Measurements from ENCODE around the gene AK8. TPM values are rescaled to one million over a fixed set of nuclear protein-coding genes. Genes with fewer than 3 reads are reported as not detected.

The AK8 gene
- total RNA-seq, 1 donor from 2014 or later: 2.1 TPM

DNA sequence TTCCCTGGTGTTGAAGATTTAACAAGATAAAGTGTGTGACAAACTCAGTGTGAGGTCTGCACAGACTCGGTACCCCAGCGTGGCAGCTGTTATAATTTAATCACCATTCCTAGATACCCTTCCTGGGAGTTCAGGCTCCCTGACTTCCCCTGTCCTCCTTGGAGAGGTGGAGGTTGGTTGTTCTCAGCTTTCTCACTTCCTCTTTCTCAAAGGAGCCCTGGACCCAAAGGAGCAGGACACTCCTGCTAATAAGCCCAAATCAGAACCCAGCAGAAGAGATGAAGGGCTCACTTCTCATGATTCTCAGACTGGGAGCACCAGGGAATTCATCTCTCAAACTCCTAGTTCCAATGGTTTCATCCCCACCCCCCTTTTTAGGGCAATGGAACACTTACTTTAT, 149.6 kb downstream of the AK8 start:
- no peak for TF ChIP-seq CTCF (IDR thresholded peaks at IDR 0.05; ENCODE audit: unreplicated experiment)
- H3K36me3 Mint-ChIP-seq: no peaks in the 10 kb centered on the region

GRCh38 chr9:132728071-132728470, 150.0 kb downstream of the AK8 start:
- Mint-ChIP-seq H3K4me3 (no peak overlapping the region), H3K36me3 (no peaks in the 10 kb centered on the region), H3K4me1 (no peaks in the 10 kb centered on the region), H3K27ac (no peak overlapping the region), H3K9me3 (no peaks in the 10 kb centered on the region), H3K27me3 (ENCODE audit: low read depth) (peaks cover 16% of the 10 kb centered on the region)
- no peak for TF ChIP-seq CTCF (IDR thresholded peaks at IDR 0.05; ENCODE audit: unreplicated experiment)
- no peak for DNase-seq (ENCODE audit: low spot score in 2 of 2, unreplicated experiment in 2 of 2)

More for the DNA sequence above, 149.6 kb downstream of the AK8 start:
- Mint-ChIP-seq H3K27me3 (ENCODE audit: low read depth) (peaks cover 15% of the 10 kb centered on the region), H3K9me3 (no peaks in the 10 kb centered on the region), H3K4me1 (no peaks in the 10 kb centered on the region), H3K4me3 (no peak overlapping the region), H3K27ac (no peak overlapping the region)
- no peak for DNase-seq (ENCODE audit: low spot score in 2 of 2, unreplicated experiment in 2 of 2)

- Mint-ChIP-seq H3K27ac (no peak overlapping the region), H3K27me3 (ENCODE audit: low read depth) (peaks cover 18% of the 10 kb centered on the region), H3K4me1 (no peaks in the 10 kb centered on the region), H3K4me3 (no peak overlapping the region), H3K9me3 (no peaks in the 10 kb centered on the region), H3K36me3 (no peaks in the 10 kb centered on the region)
- no peak for DNase-seq (ENCODE audit: low spot score in 2 of 2, unreplicated experiment in 2 of 2)
- no peak for TF ChIP-seq CTCF (IDR thresholded peaks at IDR 0.05; ENCODE audit: unreplicated experiment)
These were observed 151.4 kb downstream of the AK8 start for GRCh38 chr9:132726576-132727130.

DNA sequence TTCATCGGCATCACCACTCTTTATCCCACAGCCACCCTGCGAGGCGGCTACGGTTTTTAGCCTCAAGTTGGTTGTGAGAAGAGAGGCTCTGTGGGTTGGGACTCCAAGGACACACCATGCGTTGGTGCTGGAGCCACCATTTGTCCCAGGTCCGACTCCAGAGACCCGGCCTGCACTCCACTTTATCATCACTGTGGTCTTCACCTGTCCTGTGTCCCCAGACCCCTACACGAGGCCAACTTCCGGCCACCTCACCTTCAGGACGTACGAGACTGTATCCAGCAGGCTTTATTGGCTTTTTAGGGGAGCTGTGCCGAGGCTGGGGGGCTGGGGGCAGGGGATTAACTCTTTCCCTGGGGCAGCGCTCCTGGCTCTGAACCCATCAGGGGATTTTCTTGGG, 152.8 kb downstream of the AK8 start:
- H3K27ac Mint-ChIP-seq: no peak overlapping the region
- H3K36me3 Mint-ChIP-seq: no peaks in the 10 kb centered on the region
- H3K27me3 Mint-ChIP-seq (ENCODE audit: low read depth): peaks cover 20% of the 10 kb centered on the region
- no peak for TF ChIP-seq CTCF (IDR thresholded peaks at IDR 0.05; ENCODE audit: unreplicated experiment)
- H3K9me3 Mint-ChIP-seq: no peaks in the 10 kb centered on the region
- no peaks in the 10 kb centered on the region for H3K4me1 Mint-ChIP-seq
- no peak overlapping the region for H3K4me3 Mint-ChIP-seq
- no peak for DNase-seq (ENCODE audit: low spot score in 2 of 2, unreplicated experiment in 2 of 2)

- Mint-ChIP-seq H3K4me1 (no peaks in the 10 kb centered on the region), H3K4me3 (no peak overlapping the region), H3K27ac (no peak overlapping the region), H3K36me3 (no peaks in the 10 kb centered on the region), H3K9me3 (no peaks in the 10 kb centered on the region), H3K27me3 (ENCODE audit: low read depth) (peaks cover 24% of the 10 kb centered on the region)
- TF ChIP-seq CTCF (IDR thresholded peaks at IDR 0.05; ENCODE audit: unreplicated experiment): no peak
- DNase-seq (ENCODE audit: low spot score in 2 of 2, unreplicated experiment in 2 of 2): no peak
These were observed 154.3 kb downstream of the AK8 start for GRCh38 chr9:132723809-132724208.

- H3K4me1 Mint-ChIP-seq: no peaks in the 10 kb centered on the region
- no peak for TF ChIP-seq CTCF (IDR thresholded peaks at IDR 0.05; ENCODE audit: unreplicated experiment)
- H3K9me3 Mint-ChIP-seq: no peaks in the 10 kb centered on the region
- H3K36me3 Mint-ChIP-seq: no peaks in the 10 kb centered on the region
- no peak overlapping the region for H3K27ac Mint-ChIP-seq
- H3K27me3 Mint-ChIP-seq (ENCODE audit: low read depth): peaks cover 31% of the 10 kb centered on the region
- DNase-seq (ENCODE audit: low spot score in 2 of 2, unreplicated experiment in 2 of 2): no peak
- no peak overlapping the region for H3K4me3 Mint-ChIP-seq
These were observed 155.5 kb downstream of the AK8 start for GRCh38 chr9:132722564-132723065.
